NCI-H2227 treated with DMSO at 0.1 percent for 48 hours (cell line): ENCODE data around the gene VWA5A.

Experiments used
- DNase-seq: peaks from one replicate; lab custom pipeline; 2025; lab: John Stamatoyannopoulos, UW

The VWA5A gene

GRCh38 chr11:124114942-124115781, at the start of gene VWA5A:
VWA5A (plus strand) TSS chr11:124115450; CDS start chr11:124117512, 2,062 bp downstream.
- DNase-seq = peak; percentile 31

GRCh38 chr11:124068601-124069110, 46.6 kb upstream of the VWA5A start:
- no peak for DNase-seq

GRCh38 chr11:124069429-124070401, 45.5 kb upstream of the VWA5A start:
- DNase-seq = peak; percentile 32

- no peak for DNase-seq
Measured at GRCh38 chr11:124070915-124071622, 44.2 kb upstream of the VWA5A start.

GRCh38 chr11:124071623-124071948, 43.7 kb upstream of the VWA5A start:
- DNase-seq = peak; percentile 49

- DNase-seq = no peak
Measured at GRCh38 chr11:124072147-124072546, 43.1 kb upstream of the VWA5A start.

- no peak for DNase-seq
Measured at GRCh38 chr11:124074554-124074953, 40.7 kb upstream of the VWA5A start.

GRCh38 chr11:124075492-124075840, 39.8 kb upstream of the VWA5A start:
- DNase-seq = no peak

GRCh38 chr11:124075841-124076651, 39.2 kb upstream of the VWA5A start:
- no peak for DNase-seq

- no peak for DNase-seq
Measured at GRCh38 chr11:124077266-124077665, 38.0 kb upstream of the VWA5A start.

- DNase-seq = no peak
Measured at GRCh38 chr11:124078591-124078990, 36.7 kb upstream of the VWA5A start.

GRCh38 chr11:124079631-124080326, 35.5 kb upstream of the VWA5A start:
- DNase-seq = no peak

GRCh38 chr11:124080327-124081001, 34.8 kb upstream of the VWA5A start:
- no peak for DNase-seq

GRCh38 chr11:124081483-124081882, 33.8 kb upstream of the VWA5A start:
- no peak for DNase-seq

- DNase-seq = no peak
Measured at GRCh38 chr11:124082371-124082770, 32.9 kb upstream of the VWA5A start.

- no peak for DNase-seq
Measured at GRCh38 chr11:124085583-124085982, 29.7 kb upstream of the VWA5A start.

GRCh38 chr11:124085997-124086846, 29.0 kb upstream of the VWA5A start:
- peak; percentile 3 for DNase-seq

- no peak for DNase-seq
Measured at GRCh38 chr11:124090996-124091395, 24.3 kb upstream of the VWA5A start.

GRCh38 chr11:124093330-124093729, 21.9 kb upstream of the VWA5A start:
- no peak for DNase-seq
